Measurements from ENCODE around the gene SH3PXD2B. TPM values are rescaled to one million over a fixed set of nuclear protein-coding genes. Genes with fewer than 3 reads are reported as not detected.
"Not testable (repeated sequence)": the region's sequence is repeated elsewhere in the genome, so short reads cannot be mapped to it uniquely, and the experiment has no call there.

SH3PXD2B gene
- polyA plus RNA-seq, 1 donor, result 33.0 TPM

GRCh38 chr5:172418862-172419814 lies 35.2 kb downstream of the SH3PXD2B start:
- DNase-seq, result no peak

GRCh38 chr5:172417983-172418630 lies 36.2 kb downstream of the SH3PXD2B start:
- DNase-seq, result peak; percentile 58

GRCh38 chr5:172417130-172417841 lies 37.0 kb downstream of the SH3PXD2B start:
- DNase-seq, result no peak

- DNase-seq, result no peak
Observed at GRCh38 chr5:172415362-172416275, 38.7 kb downstream of the SH3PXD2B start.

- DNase-seq, result no peak
Observed at GRCh38 chr5:172414531-172415361, 39.6 kb downstream of the SH3PXD2B start.

GRCh38 chr5:172413601-172414171 lies 40.6 kb downstream of the SH3PXD2B start:
- no peak for DNase-seq

- DNase-seq, result no peak
Observed at GRCh38 chr5:172412724-172413286, 41.5 kb downstream of the SH3PXD2B start.

GRCh38 chr5:172411484-172412072 lies 42.7 kb downstream of the SH3PXD2B start:
- no peak for DNase-seq

- no peak for DNase-seq
Observed at GRCh38 chr5:172410662-172411483, 43.5 kb downstream of the SH3PXD2B start.

GRCh38 chr5:172410160-172410559 lies 44.2 kb downstream of the SH3PXD2B start:
- DNase-seq, result no peak

GRCh38 chr5:172409477-172409876 lies 44.8 kb downstream of the SH3PXD2B start:
- not testable (repeated sequence) for DNase-seq

GRCh38 chr5:172407822-172408221 lies 46.5 kb downstream of the SH3PXD2B start:
- no peak for DNase-seq

- no peak for DNase-seq
Observed at GRCh38 chr5:172407241-172407691, 47.1 kb downstream of the SH3PXD2B start.

GRCh38 chr5:172405226-172406107 lies 48.9 kb downstream of the SH3PXD2B start:
- no peak for DNase-seq

- no peak for DNase-seq
Observed at GRCh38 chr5:172404746-172405145, 49.6 kb downstream of the SH3PXD2B start.

GRCh38 chr5:172403817-172404216 lies 50.5 kb downstream of the SH3PXD2B start:
- no peak for DNase-seq

GRCh38 chr5:172403189-172403796 lies 51.0 kb downstream of the SH3PXD2B start:
- DNase-seq, result peak; percentile 88
